ENCODE measurements around the gene PEF1.
A peak's percentile ranks its signal among the peaks of the same experiment; 100 is the strongest.

DNA sequence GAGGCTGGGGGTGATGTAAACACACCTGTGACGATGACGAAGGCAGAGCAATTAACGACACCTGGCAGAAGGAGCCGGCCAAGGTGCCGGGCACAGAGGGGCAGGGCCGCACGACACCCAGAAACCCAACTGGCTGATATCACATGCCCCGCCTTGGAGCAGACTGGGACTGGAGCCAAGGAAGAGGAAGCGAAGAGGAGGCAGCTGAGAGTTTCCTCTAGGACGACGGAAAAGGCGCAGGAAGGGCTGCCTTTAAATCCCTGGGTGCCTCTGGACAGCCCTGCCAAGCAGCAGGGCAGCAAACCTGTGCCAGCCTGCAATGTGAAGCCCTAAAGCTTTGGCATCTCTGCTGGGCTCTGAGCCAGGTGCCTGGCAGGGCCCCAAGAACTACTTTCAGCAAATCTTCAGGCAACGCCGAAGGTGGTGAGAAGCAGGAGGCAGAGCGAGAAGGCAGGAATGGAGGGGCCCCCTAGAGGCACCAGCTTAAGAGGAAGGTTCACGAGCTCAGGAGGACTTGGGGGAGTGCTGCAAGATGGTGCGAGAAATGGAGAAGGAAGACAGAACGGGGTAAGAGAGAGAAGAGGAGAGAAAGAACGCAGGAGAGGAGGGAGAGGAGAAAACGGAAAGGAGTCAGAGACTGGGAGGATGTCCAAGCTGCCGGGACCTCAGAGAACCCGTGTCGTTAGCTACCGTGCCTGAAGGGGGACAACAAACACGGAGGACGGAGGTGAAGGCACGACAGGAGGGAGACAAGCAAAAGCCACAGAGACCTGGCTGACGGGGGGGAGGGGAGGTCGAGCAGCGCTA is 25.3 kb upstream of the PEF1 start:
- TF ChIP-seq, protein P1, sequence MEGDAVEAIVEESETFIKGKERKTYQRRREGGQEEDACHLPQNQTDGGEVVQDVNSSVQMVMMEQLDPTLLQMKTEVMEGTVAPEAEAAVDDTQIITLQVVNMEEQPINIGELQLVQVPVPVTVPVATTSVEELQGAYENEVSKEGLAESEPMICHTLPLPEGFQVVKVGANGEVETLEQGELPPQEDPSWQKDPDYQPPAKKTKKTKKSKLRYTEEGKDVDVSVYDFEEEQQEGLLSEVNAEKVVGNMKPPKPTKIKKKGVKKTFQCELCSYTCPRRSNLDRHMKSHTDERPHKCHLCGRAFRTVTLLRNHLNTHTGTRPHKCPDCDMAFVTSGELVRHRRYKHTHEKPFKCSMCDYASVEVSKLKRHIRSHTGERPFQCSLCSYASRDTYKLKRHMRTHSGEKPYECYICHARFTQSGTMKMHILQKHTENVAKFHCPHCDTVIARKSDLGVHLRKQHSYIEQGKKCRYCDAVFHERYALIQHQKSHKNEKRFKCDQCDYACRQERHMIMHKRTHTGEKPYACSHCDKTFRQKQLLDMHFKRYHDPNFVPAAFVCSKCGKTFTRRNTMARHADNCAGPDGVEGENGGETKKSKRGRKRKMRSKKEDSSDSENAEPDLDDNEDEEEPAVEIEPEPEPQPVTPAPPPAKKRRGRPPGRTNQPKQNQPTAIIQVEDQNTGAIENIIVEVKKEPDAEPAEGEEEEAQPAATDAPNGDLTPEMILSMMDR (IDR thresholded peaks at IDR 0.05; ENCODE audit: poor library complexity): peak; percentile 25
- TF ChIP-seq EZH2phosphoT487 (IDR thresholded peaks at IDR 0.05; ENCODE audit: low read depth, severe bottlenecking, unreplicated experiment): no peak
